ENCODE results near the gene ZWINT.

ZWINT gene

DNA sequence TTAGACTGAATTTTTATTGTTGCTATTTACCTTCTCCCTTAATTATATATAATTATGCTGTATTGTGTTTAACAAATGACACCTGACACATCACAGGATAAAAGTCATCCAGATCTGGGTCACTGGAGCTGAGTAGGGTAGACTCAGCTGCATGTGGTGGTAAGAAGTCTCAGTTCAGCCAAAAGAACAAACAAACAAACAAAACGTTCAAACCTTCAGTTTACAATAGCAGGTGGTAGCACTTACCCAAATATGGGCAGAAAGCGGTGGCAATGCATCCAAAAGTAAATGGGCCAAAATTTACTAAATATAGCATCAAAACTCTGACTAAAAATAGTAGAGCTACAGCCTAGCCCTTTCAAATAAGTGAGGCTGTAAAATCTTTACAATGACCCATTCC lies 42.2 kb downstream of the ZWINT start:
- DNase-seq, result no peak
- Mint-ChIP-seq H3K4me1 (no peaks in the 10 kb centered on the region), H3K36me3 (no peaks in the 10 kb centered on the region), H3K27ac (no peak overlapping the region), H3K4me3 (no peak overlapping the region), H3K27me3 (no peaks in the 10 kb centered on the region), H3K9me3 (no peaks in the 10 kb centered on the region)
- CTCF ChIA-PET, result no interaction called here

- Mint-ChIP-seq H3K4me3 (no peak overlapping the region), H3K27me3 (no peaks in the 10 kb centered on the region), H3K9me3 (no peaks in the 10 kb centered on the region), H3K27ac (no peak overlapping the region), H3K4me1 (no peaks in the 10 kb centered on the region), H3K36me3 (no peaks in the 10 kb centered on the region)
- CTCF ChIA-PET, result no interaction called here
- DNase-seq, result no peak
Measured at GRCh38 chr10:56317603-56318002, 43.5 kb downstream of the ZWINT start.

DNA sequence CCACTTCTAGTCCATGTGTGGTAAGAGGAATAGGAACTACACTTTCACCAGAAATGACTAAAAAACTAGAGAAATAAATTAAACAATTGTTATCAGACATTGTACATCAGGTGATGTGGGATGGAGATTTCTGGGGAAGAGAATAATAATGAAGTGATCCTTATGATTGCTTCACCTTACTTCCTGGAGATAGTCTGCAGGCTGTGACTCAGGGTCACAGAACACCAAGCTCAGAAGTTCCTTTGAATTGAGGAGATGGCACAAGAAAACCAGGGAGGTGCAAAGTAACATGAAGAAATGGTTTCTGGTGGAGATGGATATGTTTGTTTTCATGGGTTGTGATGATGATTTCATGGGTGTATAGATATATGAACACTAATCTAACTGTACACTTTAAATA lies 44.5 kb downstream of the ZWINT start:
- no peaks in the 10 kb centered on the region for H3K9me3 Mint-ChIP-seq
- DNase-seq, result no peak
- no peaks in the 10 kb centered on the region for H3K27me3 Mint-ChIP-seq
- no peaks in the 10 kb centered on the region for H3K36me3 Mint-ChIP-seq
- no peaks in the 10 kb centered on the region for H3K4me1 Mint-ChIP-seq
- no peak overlapping the region for H3K27ac Mint-ChIP-seq
- no peak overlapping the region for H3K4me3 Mint-ChIP-seq
- CTCF ChIA-PET, result no interaction called here

All from activated naive CD4-positive, alpha-beta T cell treated with anti-CD3 and anti-CD28 coated beads, Interleukin-2, amount 10 ng/mL, durations not matched to agents 7 days and 5 days (primary cell).